ENCODE data around the gene TIGD2. TPM values are rescaled to one million over a fixed set of nuclear protein-coding genes. Genes with fewer than 3 reads are reported as not detected.

TIGD2 gene
- total RNA-seq, 1 donor from 2014 or later, result 1.5 TPM

- no peak for DNase-seq (ENCODE audit: low spot score)
- intact Hi-C loops (cut with DNase I), result no loop called here
Observed at GRCh38 chr4:89157488-89158024, 46.2 kb downstream of the TIGD2 start.

DNA sequence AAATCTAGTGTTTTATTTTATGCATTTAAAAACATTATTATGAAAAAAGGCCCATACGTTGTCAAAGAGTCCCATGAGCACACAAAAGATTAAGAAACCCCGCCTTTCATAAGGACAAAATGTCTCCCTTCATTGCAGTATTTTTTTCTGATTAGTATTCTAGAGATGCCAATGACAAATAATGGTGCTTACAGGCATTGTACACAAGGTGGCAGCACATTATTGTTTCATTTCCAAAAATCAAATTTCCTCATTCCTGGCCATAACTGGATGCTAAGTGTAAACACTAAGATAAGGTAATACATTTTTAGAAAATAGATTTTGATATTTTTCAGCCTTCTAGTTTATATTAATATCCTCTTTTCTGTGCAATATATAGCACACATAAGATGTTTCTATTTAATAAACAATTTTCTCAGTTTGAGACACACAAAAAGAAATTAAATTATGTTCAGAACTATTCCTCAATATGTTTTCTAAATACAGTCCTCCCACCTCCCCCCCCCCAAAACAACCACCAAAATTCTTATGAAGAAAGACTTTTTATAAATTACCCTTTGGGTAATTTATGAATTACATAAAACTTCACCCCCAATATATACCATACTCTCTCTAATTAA, 47.7 kb downstream of the TIGD2 start:
- intact Hi-C loops (cut with DNase I), result no loop called here
- DNase-seq (ENCODE audit: low spot score), result no peak

GRCh38 chr4:89160806-89161205, 49.5 kb downstream of the TIGD2 start:
- intact Hi-C loops (cut with DNase I), result loop anchor here (5.0 kb wide), 2 partner anchors 66 to 271 kb away; no protein-coding TSS in a partner anchor
- no peak for DNase-seq (ENCODE audit: low spot score)

DNA sequence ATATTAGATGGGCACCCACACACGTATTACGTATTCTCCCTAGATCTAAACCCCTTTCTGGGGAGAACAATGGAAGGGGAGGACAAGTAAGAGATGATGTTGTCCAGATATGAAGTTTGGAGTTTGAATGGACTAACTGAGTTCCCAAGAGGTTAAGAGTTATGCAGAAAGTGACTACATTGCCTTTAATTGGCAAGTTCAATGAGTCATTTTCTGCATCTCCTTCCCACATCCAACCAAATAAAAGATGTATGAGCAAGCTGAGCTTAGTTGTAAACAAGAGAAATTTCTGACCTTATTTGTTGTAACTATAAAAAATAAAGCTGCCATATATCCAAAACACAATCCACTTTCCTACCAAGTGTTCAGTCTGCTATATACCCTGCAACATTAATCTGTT, 50.5 kb downstream of the TIGD2 start:
- intact Hi-C loops (cut with DNase I), result loop anchor here (5.0 kb wide), 2 partner anchors 65 to 270 kb away; no protein-coding TSS in a partner anchor

GRCh38 chr4:89162496-89162895, 51.2 kb downstream of the TIGD2 start:
- no peak for DNase-seq (ENCODE audit: low spot score)
- intact Hi-C loops (cut with DNase I), result loop anchor here (5.0 kb wide), 2 partner anchors 65 to 270 kb away; no protein-coding TSS in a partner anchor

More for the DNA sequence above, 50.5 kb downstream of the TIGD2 start:
- no peak for DNase-seq (ENCODE audit: low spot score)

GRCh38 chr4:89162987-89163386, 51.7 kb downstream of the TIGD2 start:
- intact Hi-C loops (cut with DNase I), result loop anchor here (5.0 kb wide), 2 partner anchors 64 to 269 kb away; no protein-coding TSS in a partner anchor
- DNase-seq (ENCODE audit: low spot score), result no peak

DNA sequence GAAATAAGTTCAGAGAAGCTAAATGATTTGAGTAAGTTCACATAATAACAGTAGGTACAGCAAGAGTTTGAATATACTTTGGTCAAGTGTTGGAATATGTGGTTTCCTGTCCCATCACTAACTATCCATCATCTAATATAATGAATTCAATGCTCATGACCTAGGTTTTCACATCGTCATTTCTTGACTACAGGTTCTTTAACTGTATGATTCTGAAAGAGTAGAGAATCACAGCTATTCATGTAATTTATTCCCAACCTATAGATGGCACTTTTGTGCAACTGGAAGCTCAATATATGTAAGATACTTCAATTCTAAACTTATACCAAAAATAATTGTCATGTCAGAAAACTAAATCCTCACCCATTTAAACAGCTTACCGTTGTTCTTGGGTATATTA, 53.1 kb downstream of the TIGD2 start:
- DNase-seq (ENCODE audit: low spot score), result no peak
- intact Hi-C loops (cut with DNase I), result loop anchor here (5.0 kb wide), 2 partner anchors 63 to 268 kb away; no protein-coding TSS in a partner anchor

Other genes with a start within 250 kb of the TIGD2 start
- gene FAM13A, start 54.3 kb upstream of the TIGD2 start, total RNA-seq, result 6.6 TPM
- gene GPRIN3, start 196.3 kb downstream of the TIGD2 start, total RNA-seq, result 7.3 TPM

Measured in cardiac septum (tissue), 1 donor.